Stimulated activated CD4-positive, alpha-beta T cell treated with anti-CD3 and anti-CD28 coated beads, Interleukin-4, amount 100 ng/mL, for 48 hours (primary cell): ENCODE data around the gene CDC34.
A peak's percentile ranks its signal among the peaks of the same experiment; 100 is the strongest.

Experiments
- DNase-seq, 2 donors: peaks; one replicate each; pipeline ENCODE4 v3.0.0-alpha.2; 2020; ENCODE audit warnings: low read depth in 2 of 2

Gene CDC34

DNA sequence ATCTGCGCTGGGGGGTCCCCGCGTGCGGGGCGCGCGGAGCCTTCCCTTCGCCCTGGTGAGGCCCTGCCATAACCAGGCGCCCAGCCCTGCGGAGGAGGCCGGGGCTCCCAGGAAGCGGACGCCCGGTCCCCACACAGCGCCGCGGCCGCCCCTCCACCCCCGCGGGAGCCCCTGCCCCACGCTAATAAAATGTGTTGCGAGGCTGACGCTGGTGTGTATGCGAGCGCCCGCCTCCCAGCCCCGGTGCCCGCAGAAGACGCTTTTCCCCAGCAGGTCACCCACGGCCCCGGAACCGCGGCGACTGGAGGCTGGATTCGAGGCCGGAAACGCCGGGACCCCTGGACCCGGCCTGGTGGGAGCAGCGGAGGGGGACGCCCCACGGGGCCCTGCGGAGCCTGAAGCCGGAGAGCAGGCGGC, 12.1 kb upstream of the CDC34 start:
- no peak for DNase-seq

DNA sequence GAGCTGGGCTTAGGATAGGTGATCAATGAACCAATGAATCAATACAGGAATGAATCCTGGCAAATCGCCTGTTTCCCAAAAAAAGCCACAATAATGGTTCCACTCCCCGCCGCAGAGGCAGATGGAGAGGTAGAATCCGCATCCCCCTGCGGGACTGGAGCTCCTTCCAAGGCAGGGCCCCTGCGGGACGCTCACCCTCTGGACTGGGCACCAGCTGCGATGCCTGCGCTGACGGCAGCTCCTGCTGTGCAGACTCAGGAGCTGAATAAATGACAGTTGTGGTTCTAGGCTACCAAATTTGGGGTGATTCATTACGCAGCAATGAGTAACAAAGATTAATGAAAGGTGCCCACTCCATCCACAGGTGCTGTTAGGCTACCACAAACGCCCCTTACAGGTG, 8.8 kb upstream of the CDC34 start:
- no peak for DNase-seq

- no peak for DNase-seq
These were observed 7.4 kb upstream of the CDC34 start for GRCh38 chr19:524062-524674.

- DNase-seq, result no peak
These were observed 6.5 kb upstream of the CDC34 start for GRCh38 chr19:525029-525428.

GRCh38 chr19:525857-526419, 5.6 kb upstream of the CDC34 start:
- DNase-seq, result no peak

DNA sequence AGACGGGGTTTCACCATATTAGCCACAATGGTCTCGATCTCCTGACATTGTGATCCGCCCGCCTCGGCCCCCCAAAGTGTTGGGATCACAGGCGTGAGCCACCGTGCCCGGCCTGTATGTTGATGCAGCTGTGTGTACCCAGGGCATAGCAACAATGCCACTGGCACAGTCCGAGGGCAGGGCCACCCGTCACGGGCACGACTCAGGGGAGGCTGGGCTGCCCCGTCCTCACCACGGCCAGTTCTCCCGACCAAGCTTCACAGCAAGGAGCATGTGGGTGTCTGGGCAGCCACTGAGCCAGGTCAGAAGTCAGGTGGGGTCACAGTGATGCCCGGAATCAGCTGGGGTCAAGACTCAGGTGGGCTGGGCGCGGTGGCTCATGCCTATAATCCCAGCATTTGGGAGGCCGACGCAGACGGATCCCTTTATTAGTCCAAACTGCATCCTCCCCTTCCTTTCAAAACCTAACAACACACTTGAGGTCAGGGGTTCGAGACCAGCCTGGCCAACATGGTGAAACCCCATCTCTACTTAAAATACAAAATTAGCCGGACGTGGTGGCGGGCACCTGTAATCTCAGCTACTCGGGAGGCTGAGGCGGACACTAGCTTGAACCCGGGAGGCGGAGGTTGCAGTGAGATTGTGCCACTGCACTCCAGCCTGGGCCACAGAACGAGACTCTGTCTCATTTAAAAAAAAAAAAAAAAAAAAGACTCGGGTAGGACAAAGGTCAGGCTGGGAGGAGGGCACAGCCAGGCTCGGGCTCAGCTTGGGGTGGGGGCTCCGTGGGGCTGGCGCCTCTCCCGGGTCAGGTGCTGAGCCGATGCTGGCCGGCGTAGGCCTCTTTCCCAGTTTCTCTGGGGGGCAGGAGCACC, 1.2 kb upstream of the CDC34 start:
- no peak for DNase-seq

GRCh38 chr19:531009-531752, 379 bp upstream of the CDC34 start:
- peak; percentile 78 to 83 for DNase-seq

DNA sequence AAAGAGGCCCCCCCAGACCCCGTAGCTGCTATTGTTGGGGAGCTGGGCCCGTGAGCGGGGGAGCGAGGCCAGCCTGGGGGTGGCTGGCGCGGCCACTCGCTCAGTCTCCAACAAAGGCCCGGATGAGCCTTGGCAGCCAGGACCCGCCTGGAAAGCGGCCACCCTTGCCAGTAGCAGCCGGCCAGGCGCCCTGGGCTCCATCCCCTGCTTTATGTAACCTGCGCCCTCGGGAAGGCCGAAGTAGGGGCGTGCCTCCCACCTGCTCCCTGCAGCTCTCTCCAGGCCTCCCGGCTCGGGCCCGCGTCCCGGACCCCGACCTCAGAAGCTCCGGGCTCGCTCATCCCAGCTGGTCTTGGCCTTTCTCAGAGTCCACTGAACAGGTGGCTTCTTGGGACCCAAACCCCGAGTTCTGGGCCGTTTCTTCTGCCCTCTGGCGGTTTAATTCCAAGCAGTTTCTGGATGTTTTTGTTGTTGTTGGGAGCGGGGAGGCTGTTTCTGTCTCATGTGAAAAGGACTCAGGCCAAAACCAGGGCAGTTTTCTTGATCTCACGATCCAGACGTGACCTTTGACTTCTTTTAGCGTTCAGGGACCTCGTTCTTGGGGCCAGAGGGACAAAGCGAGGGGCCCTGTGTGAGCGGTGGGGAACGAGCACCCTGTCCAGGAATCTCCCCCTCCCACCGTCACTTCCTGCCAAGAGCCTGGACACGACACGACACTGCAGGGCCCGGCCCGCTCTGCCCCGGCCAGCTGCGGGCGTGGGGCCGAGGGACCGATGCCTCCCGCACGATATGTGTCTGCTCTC, 1.2 kb downstream of the CDC34 start:
- DNase-seq, result no peak

DNA sequence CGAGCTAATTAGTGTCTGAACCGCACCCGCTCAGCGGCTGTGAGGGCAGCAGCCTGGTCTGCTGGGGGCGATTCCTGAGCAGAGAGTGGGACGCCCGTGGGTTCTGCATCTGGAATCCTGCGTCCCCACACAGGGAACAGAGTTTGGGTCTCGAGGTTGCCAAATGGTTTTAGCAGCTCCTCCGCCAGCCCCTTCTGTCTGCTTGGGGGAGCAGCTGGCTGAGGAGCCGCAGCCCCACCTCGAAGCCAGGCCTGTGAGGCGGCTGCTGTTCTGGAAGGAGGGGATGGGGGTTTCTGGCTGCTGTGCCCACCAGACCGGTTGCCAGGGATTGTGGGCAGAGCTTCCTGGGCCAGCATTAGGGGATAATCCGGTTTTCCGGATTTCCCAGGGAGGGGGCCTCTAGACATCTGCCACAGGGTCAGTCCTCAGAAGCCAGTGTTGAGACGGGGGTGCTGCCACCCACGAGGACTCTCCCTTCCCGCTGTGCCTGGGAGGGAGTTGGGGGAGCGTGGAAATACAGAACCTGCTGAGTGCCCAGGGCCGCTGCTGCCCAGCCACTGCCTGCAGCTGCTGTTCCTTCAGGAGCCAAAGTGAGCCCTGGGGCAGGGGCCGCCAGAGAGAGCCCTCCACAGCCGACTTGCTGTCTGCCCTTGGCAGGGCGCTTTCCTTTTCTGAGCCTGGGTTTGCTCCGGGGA, 2.0 kb downstream of the CDC34 start:
- DNase-seq, result no peak

GRCh38 chr19:534088-534487, 2.5 kb downstream of the CDC34 start:
- DNase-seq, result no peak

DNA sequence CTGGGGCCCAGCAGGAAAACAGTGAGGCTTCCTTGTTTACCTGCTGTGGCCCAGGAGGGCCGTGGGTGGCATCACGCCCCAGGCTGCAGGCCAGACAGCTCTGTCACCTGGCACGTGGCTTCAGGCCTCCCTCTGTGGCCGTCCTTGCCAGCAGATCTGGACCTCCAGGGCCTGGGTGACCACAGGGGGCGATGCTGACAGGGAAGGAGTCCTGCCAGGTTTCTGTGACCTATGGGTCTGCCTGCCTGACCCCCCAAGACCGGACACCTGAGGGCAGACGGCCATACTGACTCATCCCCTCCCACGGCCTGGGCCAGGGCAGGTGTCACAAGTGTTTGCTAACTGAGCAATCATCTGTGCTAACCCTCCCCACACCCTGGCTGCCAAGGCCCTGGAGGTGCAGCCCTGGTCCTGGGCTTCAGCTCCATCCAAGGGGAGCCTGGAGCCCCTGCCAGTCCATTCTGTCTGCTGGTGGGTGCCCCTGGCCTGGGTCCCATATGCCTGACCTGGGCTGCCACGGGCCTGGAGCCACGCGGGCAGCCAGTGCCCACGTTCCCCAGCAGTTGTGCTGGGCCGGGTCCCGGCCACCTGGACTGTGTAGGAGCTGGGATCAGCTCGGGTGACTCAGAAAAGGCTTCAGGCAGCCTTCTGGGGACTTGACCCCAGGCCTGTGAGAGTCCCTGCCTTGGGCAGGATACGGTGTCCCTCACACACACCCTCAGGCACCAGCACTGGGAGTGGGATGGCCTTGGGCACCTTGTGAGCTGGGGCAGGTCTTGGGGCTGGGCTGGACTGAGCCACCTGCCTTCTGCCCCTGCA, 3.7 kb downstream of the CDC34 start:
- no peak for DNase-seq

DNA sequence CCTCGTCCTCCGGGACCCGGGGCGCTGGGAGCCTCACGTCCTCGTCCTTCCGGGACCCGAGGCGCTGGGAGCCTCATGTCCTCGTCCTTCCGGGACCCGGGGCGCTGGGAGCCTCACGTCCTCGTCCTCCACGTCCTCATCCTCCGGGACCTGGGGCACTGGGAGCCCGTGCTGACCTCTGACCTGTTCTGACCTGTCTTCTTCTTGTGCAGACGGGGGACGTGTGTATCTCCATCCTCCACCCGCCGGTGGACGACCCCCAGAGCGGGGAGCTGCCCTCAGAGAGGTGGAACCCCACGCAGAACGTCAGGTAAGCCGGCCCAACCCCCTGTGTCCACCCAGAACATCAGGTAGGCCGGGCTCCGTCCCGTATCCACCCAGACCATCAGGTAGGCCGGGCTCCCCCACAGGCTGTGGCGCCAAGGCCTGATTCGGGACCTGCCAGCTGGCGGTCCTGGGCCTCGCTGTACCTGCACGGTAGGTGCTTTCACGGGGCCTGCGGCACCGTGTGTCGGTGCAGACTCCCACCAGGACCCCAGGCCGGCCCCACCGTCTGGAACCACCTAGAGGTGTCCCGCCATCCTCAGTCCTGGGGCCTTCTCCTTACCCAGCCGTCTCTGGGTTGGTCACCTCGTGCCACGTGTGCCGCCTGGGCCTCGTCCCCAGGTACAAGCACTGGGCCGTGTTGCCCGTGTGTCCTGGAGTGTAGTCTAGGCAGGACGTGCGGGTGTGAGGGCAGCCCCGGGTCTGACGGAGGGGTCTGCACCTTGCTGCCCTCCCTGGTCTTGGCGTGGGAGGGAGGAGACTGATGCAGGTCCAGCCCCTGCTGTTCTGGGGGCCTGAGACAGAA, 4.7 kb downstream of the CDC34 start:
- no peak for DNase-seq

GRCh38 chr19:536881-537404, 5.4 kb downstream of the CDC34 start:
- DNase-seq, result no peak

GRCh38 chr19:538641-539428, 7.3 kb downstream of the CDC34 start:
- no peak for DNase-seq

- DNase-seq, result no peak
These were observed 8.0 kb downstream of the CDC34 start for GRCh38 chr19:539429-540030.

- DNase-seq, result no peak
These were observed 9.5 kb downstream of the CDC34 start for GRCh38 chr19:540867-541637.

DNA sequence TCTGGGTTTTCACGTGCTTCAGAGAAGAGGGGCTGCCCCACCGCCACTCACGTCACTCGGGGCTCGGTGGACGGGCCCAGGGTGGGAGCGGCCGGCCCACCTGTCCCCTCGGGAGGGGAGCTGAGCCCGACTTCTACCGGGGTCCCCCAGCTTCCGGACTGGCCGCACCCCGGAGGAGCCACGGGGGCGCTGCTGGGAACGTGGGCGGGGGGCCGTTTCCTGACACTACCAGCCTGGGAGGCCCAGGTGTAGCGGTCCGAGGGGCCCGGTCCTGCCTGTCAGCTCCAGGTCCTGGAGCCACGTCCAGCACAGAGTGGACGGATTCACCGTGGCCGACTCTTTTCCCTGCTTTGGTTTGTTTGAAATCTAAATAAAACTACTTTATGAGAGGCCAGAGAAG, 10.1 kb downstream of the CDC34 start:
- no peak for DNase-seq
